Prostate gland (tissue), 2 donors: ENCODE data around the gene CRB2.

Experiments used
- POLR2A ChIP-seq: fragments of 450-650 bp; IDR thresholded peaks from one replicate; pipeline ENCODE4 v1.6.1; 2016; ENCODE audit warnings: antibody characterized with exemption, mild to moderate bottlenecking
- TF ChIP-seq, protein P1 (sequence below), 4 experiments: fragments of 200-600 bp in 2 of 4; fragments of 450-650 bp in 2 of 4; sonication (generic) in 2 of 4; IDR thresholded peaks; 1 replicate in 3 of 4; 2 replicates in 1 of 4; pipeline ENCODE4 v1.5.1; 2016 to 2019; ENCODE audit warnings: antibody characterized with exemption in 4 of 4, mild to moderate bottlenecking in 2 of 4, moderate library complexity in 2 of 4

DNA sequence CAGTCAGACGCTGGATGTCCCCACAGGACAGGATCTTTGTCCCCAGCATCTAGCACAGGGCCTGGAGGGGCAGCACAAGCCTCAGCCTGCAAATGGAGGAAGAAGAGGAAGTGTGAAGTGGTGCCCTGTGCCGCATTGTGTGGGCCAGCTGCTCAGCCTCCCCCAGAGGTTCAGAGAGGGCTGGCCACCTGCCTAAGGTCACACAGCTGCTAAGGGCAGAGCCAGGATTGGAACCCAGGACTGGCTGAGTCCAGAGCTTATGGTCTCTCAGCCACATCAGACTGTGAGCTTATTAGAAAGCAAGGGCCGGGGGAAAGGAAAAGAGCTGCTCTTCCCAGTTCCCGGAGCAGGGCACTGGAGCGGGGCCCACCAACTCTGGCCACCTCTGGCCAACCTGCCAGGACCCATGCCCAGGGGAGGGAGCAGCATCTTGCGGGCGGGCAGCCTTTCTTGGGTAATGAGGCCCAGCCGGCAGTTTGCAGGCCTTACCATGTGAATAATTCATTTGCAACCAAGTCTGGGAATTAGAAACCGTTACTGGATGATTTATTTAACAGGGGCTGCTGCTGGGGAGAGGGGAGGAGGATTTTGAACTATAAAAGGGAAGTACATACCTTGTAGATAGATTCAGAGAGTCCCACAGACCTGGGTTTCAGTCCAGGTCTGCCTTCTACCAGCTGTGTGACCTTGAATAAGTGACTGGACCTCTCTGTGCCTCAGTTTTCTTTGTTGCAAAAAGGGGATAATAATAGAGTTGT is 11.6 kb upstream of the CRB2 start:
- TF ChIP-seq, protein P1, sequence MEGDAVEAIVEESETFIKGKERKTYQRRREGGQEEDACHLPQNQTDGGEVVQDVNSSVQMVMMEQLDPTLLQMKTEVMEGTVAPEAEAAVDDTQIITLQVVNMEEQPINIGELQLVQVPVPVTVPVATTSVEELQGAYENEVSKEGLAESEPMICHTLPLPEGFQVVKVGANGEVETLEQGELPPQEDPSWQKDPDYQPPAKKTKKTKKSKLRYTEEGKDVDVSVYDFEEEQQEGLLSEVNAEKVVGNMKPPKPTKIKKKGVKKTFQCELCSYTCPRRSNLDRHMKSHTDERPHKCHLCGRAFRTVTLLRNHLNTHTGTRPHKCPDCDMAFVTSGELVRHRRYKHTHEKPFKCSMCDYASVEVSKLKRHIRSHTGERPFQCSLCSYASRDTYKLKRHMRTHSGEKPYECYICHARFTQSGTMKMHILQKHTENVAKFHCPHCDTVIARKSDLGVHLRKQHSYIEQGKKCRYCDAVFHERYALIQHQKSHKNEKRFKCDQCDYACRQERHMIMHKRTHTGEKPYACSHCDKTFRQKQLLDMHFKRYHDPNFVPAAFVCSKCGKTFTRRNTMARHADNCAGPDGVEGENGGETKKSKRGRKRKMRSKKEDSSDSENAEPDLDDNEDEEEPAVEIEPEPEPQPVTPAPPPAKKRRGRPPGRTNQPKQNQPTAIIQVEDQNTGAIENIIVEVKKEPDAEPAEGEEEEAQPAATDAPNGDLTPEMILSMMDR (IDR thresholded peaks at IDR 0.05), result no peak
- TF ChIP-seq POLR2A, result no peak
